BLaER1 (cell line): ENCODE results near the gene PDE9A.

Experiments used
- H3K27ac ChIP-seq: shearing (Covaris generic); formaldehyde crosslinking; 2 replicates; pipeline ENCODE4 v1.8.1; 2022
- H3K27me3 ChIP-seq: shearing (Covaris generic); formaldehyde crosslinking; 2 replicates; pipeline ENCODE4 v1.8.1; 2022
- H3K36me3 ChIP-seq: shearing (Covaris generic); formaldehyde crosslinking; 2 replicates; pipeline ENCODE4 v1.8.1; 2022
- H3K4me1 ChIP-seq: shearing (Covaris generic); formaldehyde crosslinking; 2 replicates; pipeline ENCODE4 v1.8.1; 2022
- H3K4me2 ChIP-seq: shearing (Covaris generic); formaldehyde crosslinking; 2 replicates; pipeline ENCODE4 v1.8.1; 2022
- H3K4me3 ChIP-seq: shearing (Covaris generic); formaldehyde crosslinking; 2 replicates; pipeline ENCODE4 v1.8.1; 2022
- H3K9ac ChIP-seq: shearing (Covaris generic); formaldehyde crosslinking; 2 replicates; pipeline ENCODE4 v1.8.1; 2022
- H3K9me3 ChIP-seq: shearing (Covaris generic); formaldehyde crosslinking; 2 replicates; pipeline ENCODE4 v1.8.1; 2022
- H4K20me1 ChIP-seq: shearing (Covaris generic); formaldehyde crosslinking; 2 replicates; pipeline ENCODE4 v1.8.1; 2022
- Cebpa-rat ChIP-seq: shearing (Covaris generic); IDR thresholded peaks from 2 replicates; pipeline ENCODE4 v1.8.1; 2022

PDE9A gene

DNA sequence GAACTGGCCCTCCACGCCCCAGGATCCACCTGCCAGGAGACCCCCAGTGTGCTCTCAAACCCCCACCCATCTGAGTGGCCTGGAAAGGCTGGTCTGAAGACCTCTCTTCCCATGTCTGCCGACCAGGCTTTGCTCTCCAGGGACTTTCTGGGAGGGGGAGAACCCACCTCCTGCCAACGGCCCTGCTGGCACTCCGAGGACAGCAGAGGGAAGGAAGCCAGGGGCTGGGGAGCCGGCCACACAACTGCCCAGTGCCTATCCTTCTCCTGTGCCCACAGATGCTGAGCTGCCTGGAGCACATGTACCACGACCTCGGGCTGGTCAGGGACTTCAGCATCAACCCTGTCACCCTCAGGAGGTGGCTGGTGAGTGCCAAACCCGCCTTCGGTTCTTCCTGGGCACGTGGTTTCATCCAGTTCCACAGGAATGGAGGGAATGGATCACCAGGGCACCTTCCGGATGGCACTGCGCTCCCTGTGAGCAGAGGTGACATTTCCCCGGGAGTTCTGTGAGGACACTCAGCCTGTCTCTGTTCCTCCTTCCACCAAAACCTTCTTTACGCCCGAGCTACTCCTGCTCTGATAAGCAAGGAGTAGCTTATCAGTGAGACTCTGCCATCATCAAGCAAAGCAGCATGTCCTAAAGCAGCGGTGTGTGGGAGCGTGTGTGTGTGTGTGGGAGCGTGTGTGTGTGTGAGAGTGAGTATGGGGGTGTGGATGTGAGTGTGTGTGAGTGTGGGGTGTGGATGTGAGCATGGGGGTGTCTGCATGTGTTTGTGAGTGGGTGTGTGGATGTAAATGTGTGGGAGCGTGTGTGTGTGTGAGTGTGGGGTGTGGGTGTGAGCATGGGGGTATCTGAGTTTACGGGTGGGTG, 105.5 kb downstream of the PDE9A start:
- peak overlapping the region; percentile 38; the same call in 1 of the 2 replicates for H3K9ac ChIP-seq
- H3K9me3 ChIP-seq, result no peaks in the 10 kb centered on the region
- H3K4me3 ChIP-seq, result no peak overlapping the region
- H3K36me3 ChIP-seq, result no peaks in the 10 kb centered on the region
- H3K27me3 ChIP-seq, result peaks cover 3% of the 10 kb centered on the region; the same call in 1 of the 2 replicates
- no peak for TF ChIP-seq Cebpa-rat
- peak overlapping the region; percentile 43; the same call in 1 of the 2 replicates for H3K27ac ChIP-seq
- peaks cover 65% of the 10 kb centered on the region for H3K4me1 ChIP-seq
- H3K4me2 ChIP-seq, result peak overlapping the region; percentile 88
- H4K20me1 ChIP-seq, result no peaks in the 10 kb centered on the region

DNA sequence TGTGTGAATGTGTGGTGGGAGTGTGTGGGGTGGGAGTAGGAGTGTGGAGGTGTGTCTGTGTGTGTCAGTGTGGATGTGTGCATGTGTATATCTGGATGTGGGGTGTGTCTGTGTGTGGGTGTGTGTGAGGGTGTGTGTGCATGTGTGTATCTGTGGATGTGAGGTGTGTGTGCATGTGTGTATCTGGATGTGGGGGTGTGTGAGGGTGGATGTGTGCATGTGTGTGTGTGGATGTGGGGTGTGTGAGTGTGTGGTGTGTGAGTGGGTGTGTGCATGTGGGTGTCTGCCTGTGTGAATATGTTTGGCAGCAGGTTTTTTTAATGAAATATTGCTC, 106.1 kb downstream of the PDE9A start:
- H3K27ac ChIP-seq, result no peak overlapping the region
- H3K9me3 ChIP-seq, result no peaks in the 10 kb centered on the region
- no peak for TF ChIP-seq Cebpa-rat
- peak overlapping the region; percentile 88 for H3K4me2 ChIP-seq
- H3K36me3 ChIP-seq, result no peaks in the 10 kb centered on the region
- H3K4me3 ChIP-seq, result no peak overlapping the region
- no peak overlapping the region for H3K9ac ChIP-seq
- H3K27me3 ChIP-seq, result peaks cover 3% of the 10 kb centered on the region; the same call in 1 of the 2 replicates
- H4K20me1 ChIP-seq, result no peaks in the 10 kb centered on the region
- H3K4me1 ChIP-seq, result peaks cover 64% of the 10 kb centered on the region

DNA sequence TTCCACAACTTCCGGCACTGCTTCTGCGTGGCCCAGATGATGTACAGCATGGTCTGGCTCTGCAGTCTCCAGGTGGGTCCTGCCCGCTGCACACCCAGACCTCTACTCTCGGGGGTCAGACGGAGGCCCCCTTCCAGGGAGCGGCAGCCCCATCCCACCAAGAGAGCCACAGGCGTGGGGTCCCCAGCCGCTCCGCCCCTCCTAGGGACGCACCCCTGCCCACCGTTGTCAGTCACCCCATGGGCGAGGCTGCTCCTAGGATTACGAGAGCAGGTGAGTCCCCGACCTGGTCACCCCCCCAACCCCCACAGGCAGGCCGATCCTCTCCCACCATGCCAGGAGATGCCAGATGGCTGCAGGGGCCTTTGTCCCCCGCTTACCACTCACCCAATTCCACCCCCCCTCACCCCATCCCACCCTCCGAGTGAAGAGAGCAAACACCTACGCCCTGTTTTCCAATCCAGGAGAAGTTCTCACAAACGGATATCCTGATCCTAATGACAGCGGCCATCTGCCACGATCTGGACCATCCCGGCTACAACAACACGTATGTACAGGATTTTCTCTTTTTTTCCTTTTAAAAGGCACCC, 107.0 kb downstream of the PDE9A start:
- Histone ChIP-seq H3K36me3 (no peaks in the 10 kb centered on the region), H4K20me1 (no peaks in the 10 kb centered on the region), H3K4me1 (peaks cover 57% of the 10 kb centered on the region), H3K9me3 (no peaks in the 10 kb centered on the region), H3K27ac (no peak overlapping the region), H3K4me3 (no peak overlapping the region), H3K27me3 (0 out of 2 replicates have a peak, but pooled peaks cover 3% of the 10 kb centered on the region), H3K4me2 (no peak overlapping the region), H3K9ac (no peak overlapping the region)
- TF ChIP-seq Cebpa-rat, result no peak

DNA sequence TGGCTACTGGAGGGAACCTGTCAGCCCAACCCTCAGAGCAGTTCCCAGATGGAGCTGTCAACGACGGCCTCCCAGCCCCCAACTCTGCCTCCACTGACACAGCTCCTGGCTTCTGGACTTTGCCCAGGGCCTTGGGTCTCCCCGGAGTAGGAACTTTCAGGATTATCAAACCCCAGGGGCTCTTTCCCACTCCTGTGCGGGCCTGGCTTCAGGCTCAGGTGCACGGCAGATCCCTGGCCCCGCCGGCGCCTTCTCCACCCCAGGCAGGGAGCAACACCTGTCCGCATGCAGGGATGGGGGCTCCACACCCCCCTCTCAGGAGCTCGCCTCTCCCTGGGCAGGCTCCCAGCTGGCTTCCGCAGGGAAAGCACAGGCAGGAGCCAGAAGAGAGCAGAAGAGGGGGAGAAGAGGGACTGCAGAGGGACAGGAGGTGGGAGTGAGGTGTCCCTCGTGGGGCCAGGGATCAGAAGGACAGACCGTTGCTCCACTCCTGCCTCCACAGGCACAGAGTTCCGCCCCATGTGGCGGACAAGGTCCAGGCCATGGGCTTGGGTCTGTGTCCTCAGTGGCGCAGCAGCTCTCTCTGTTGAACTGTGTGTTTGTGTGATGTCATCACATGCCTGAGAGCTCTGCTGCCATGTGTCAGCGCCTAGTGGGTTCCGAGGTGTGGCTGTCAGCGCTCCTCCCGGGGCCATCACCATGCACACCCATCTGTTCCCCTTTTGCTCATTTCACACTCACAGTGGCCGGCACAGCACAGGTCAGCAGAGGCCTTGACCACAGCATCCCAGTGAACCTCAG, 107.7 kb downstream of the PDE9A start:
- no peaks in the 10 kb centered on the region for H3K36me3 ChIP-seq
- no peaks in the 10 kb centered on the region for H4K20me1 ChIP-seq
- no peak overlapping the region; the same call in 1 of the 2 replicates for H3K9ac ChIP-seq
- no peak overlapping the region for H3K27ac ChIP-seq
- H3K4me2 ChIP-seq, result no peak overlapping the region
- no peak for TF ChIP-seq Cebpa-rat
- H3K4me1 ChIP-seq, result peaks cover 50% of the 10 kb centered on the region
- no peak overlapping the region for H3K4me3 ChIP-seq
- H3K27me3 ChIP-seq, result 0 out of 2 replicates have a peak, but pooled peaks cover 2% of the 10 kb centered on the region
- H3K9me3 ChIP-seq, result no peaks in the 10 kb centered on the region

DNA sequence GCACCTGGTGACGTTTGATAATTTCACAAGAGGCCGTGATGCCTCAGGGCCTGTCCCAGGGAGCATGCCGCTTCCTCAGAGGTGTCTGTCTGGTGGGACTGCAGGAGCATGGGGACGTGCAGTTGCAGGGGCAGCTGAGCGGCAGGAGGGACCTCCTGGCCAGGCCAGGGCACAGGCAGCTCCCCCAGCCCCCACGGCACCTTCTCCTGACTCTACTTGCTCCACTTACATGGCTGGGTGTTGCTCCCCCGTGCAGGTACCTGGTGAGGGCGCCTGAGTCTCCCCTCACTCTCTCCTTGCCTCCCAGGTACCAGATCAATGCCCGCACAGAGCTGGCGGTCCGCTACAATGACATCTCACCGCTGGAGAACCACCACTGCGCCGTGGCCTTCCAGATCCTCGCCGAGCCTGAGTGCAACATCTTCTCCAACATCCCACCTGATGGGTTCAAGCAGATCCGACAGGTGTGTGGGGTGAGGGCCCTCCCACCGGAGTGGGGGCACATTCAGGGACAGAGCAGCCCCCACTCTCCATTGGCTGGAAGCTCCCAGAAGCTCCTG, 108.4 kb downstream of the PDE9A start:
- no peak overlapping the region for H3K4me3 ChIP-seq
- H3K4me1 ChIP-seq, result peaks cover 43% of the 10 kb centered on the region
- no peaks in the 10 kb centered on the region for H3K9me3 ChIP-seq
- no peaks in the 10 kb centered on the region for H3K27me3 ChIP-seq
- H3K36me3 ChIP-seq, result no peaks in the 10 kb centered on the region
- no peaks in the 10 kb centered on the region for H4K20me1 ChIP-seq
- no peak overlapping the region for H3K4me2 ChIP-seq
- TF ChIP-seq Cebpa-rat, result no peak
- no peak overlapping the region for H3K27ac ChIP-seq
- no peak overlapping the region for H3K9ac ChIP-seq

- Histone ChIP-seq H3K9me3 (no peaks in the 10 kb centered on the region), H3K4me2 (peak overlapping the region; percentile 35), H3K27ac (no peak overlapping the region), H3K9ac (no peak overlapping the region), H4K20me1 (no peaks in the 10 kb centered on the region), H3K4me3 (no peak overlapping the region), H3K36me3 (no peaks in the 10 kb centered on the region), H3K27me3 (no peaks in the 10 kb centered on the region), H3K4me1 (peaks cover 24% of the 10 kb centered on the region)
- no peak for TF ChIP-seq Cebpa-rat
Measured at GRCh38 chr21:42763581-42764442, 110.4 kb downstream of the PDE9A start.

GRCh38 chr21:42764443-42764760, 111.0 kb downstream of the PDE9A start:
- Histone ChIP-seq H3K9me3 (no peaks in the 10 kb centered on the region), H3K4me1 (peaks cover 18% of the 10 kb centered on the region), H3K27me3 (no peaks in the 10 kb centered on the region), H3K4me3 (no peak overlapping the region), H3K9ac (no peak overlapping the region), H3K4me2 (peak overlapping the region; percentile 35), H4K20me1 (no peaks in the 10 kb centered on the region), H3K27ac (no peak overlapping the region), H3K36me3 (no peaks in the 10 kb centered on the region)
- no peak for TF ChIP-seq Cebpa-rat

DNA sequence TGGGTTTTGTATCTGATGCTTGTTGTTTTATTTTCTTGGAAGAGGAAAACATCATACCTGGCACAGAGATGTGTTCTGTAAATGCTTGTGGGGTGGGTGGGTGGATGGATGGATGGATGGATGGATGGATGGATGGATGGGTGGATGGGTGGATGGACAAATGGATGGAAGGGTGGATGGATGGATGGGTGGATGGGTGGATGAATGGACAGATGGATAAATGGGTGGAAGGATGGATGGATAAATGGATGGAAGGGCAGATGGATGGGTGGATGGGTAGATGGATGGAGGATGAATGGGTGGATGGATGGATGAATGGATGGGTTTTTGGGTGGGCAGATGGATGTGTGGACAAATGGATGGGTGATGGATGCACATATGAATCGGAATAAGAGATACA, 111.5 kb downstream of the PDE9A start:
- H3K36me3 ChIP-seq, result no peaks in the 10 kb centered on the region
- H3K9ac ChIP-seq, result no peak overlapping the region
- no peak overlapping the region for H3K4me3 ChIP-seq
- H3K4me1 ChIP-seq, result peaks cover 15% of the 10 kb centered on the region
- H3K9me3 ChIP-seq, result no peaks in the 10 kb centered on the region
- no peak overlapping the region for H3K27ac ChIP-seq
- H4K20me1 ChIP-seq, result no peaks in the 10 kb centered on the region
- no peak for TF ChIP-seq Cebpa-rat
- H3K27me3 ChIP-seq, result no peaks in the 10 kb centered on the region
- no peak overlapping the region for H3K4me2 ChIP-seq

DNA sequence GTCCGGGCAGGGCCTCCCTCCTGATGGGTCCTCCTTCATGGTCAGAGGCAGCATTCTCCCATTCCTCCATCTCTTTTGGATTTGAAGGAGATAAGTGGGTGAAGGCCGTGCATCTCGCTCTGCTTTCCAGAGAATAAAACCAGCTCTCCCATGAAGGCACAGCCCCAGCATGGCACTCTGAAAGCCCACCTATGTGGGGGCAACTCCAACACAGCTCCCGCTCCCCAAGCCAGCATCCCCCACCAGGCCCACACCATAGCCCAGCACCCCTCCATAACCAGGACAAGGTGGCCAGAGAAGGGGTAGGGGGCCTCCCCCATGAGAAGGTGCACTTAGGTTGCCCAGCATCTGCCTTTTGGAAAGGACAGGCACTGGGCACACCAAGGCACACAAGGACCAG, 112.2 kb downstream of the PDE9A start:
- Histone ChIP-seq H4K20me1 (no peaks in the 10 kb centered on the region), H3K27me3 (no peaks in the 10 kb centered on the region), H3K27ac (no peak overlapping the region), H3K9me3 (no peaks in the 10 kb centered on the region), H3K4me2 (no peak overlapping the region), H3K9ac (no peak overlapping the region), H3K4me1 (peaks cover 15% of the 10 kb centered on the region), H3K36me3 (no peaks in the 10 kb centered on the region), H3K4me3 (no peak overlapping the region)
- no peak for TF ChIP-seq Cebpa-rat
